GM04503 (cell line): ENCODE data around the gene MIF.
"Not testable (repeated sequence)": the region's sequence is repeated elsewhere in the genome, so short reads cannot be mapped to it uniquely, and the experiment has no call there.

Experiments
- DNase-seq: peaks from one replicate; pipeline ENCODE4 v3.0.0-alpha.2; 2012; ENCODE audit warnings: low read depth

MIF gene

GRCh38 chr22:23903328-23903971 lies 9.3 kb downstream of the MIF start:
- no peak for DNase-seq

GRCh38 chr22:23904573-23905254 lies 10.5 kb downstream of the MIF start:
- DNase-seq = no peak

- DNase-seq = no peak
These were observed 12.5 kb downstream of the MIF start for GRCh38 chr22:23906641-23907040.

GRCh38 chr22:23907423-23907822 lies 13.2 kb downstream of the MIF start:
- not testable (repeated sequence) for DNase-seq

- DNase-seq = no peak
These were observed 14.5 kb downstream of the MIF start for GRCh38 chr22:23908587-23909205.

- DNase-seq = no peak
These were observed 15.2 kb downstream of the MIF start for GRCh38 chr22:23909296-23909898.

GRCh38 chr22:23910496-23911190 lies 16.5 kb downstream of the MIF start:
- no peak for DNase-seq

GRCh38 chr22:23911318-23911980 lies 17.3 kb downstream of the MIF start:
- no peak for DNase-seq

GRCh38 chr22:23912293-23912903 lies 18.2 kb downstream of the MIF start:
- DNase-seq = no peak

- no peak for DNase-seq
These were observed 19.1 kb downstream of the MIF start for GRCh38 chr22:23913306-23913660.

- DNase-seq = peak; percentile 86
These were observed 19.6 kb downstream of the MIF start for GRCh38 chr22:23913661-23914353.

- DNase-seq = no peak
These were observed 21.1 kb downstream of the MIF start for GRCh38 chr22:23915290-23915689.

GRCh38 chr22:23920267-23920611 lies 26.1 kb downstream of the MIF start:
- DNase-seq = not testable (repeated sequence)

GRCh38 chr22:23921586-23922201 lies 27.5 kb downstream of the MIF start:
- DNase-seq = not testable (repeated sequence)

GRCh38 chr22:23922921-23923320 lies 28.7 kb downstream of the MIF start:
- DNase-seq = no peak

GRCh38 chr22:23925020-23925606 lies 30.9 kb downstream of the MIF start:
- DNase-seq = no peak

- no peak for DNase-seq
These were observed 32.4 kb downstream of the MIF start for GRCh38 chr22:23926561-23926960.

- no peak for DNase-seq
These were observed 44.3 kb downstream of the MIF start for GRCh38 chr22:23938328-23939016.

- no peak for DNase-seq
These were observed 44.8 kb downstream of the MIF start for GRCh38 chr22:23939017-23939357.

GRCh38 chr22:23940166-23940565 lies 46.0 kb downstream of the MIF start:
- not testable (repeated sequence) for DNase-seq
